HG03378 (cell line): Measurements from ENCODE around the gene SH3BP5.

Experiments
- ATAC-seq: cut with Tn5 transposase; IDR thresholded peaks from one replicate; pipeline ENCODE4 v1.9.1; 2021; ENCODE audit warnings: mild to moderate bottlenecking, moderate library complexity; ENCODE audit not compliant: unreplicated experiment

The SH3BP5 gene

DNA sequence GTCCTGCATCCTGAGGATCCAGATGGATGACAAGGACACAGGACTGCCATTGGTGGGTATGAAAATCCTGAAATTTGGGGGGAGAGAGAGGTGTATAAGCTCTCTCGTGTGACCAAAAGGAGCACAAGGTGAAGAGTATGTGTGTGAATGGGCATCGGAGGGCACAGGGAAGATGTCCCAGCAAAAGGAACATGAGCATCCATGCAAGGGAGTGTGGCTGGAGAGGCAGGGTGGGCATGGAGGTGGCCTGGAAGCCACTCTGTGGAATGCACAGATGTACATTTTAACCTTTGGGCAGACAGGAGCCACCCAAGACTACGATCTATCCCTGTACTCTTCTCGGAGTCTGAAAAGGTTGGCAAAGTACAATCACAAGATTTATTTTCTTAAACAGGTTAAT, 71.9 kb downstream of the SH3BP5 start:
- ATAC-seq = no peak

GRCh38 chr3:15258720-15259119, 73.7 kb downstream of the SH3BP5 start:
- ATAC-seq = no peak

DNA sequence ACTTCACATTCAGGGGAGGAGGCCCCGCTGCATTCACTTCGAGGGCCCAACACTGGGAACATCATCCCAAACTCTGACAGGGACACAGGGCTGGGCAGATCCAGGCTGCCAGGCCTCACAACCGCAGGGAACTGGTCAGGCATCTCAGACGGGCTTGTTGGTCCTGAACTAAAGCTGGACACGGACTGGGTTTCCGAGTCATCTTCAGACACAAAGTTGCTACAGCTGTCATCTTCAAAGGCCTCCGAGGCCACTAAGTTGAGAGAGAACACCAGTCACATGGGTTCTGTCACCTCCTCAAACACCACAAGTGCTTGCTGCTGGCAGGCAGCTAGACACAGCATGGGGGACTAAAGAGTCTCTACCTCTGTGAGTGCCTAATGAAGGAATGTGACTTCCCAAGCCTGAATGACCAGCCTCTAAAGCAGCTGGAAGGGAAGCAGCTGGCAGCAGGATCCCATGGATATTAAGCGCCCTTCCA, 75.5 kb downstream of the SH3BP5 start:
- no peak for ATAC-seq

- no peak for ATAC-seq
Measured at GRCh38 chr3:15255215-15255614, 77.2 kb downstream of the SH3BP5 start.

GRCh38 chr3:15253023-15253697, 79.2 kb downstream of the SH3BP5 start:
- ATAC-seq = no peak

DNA sequence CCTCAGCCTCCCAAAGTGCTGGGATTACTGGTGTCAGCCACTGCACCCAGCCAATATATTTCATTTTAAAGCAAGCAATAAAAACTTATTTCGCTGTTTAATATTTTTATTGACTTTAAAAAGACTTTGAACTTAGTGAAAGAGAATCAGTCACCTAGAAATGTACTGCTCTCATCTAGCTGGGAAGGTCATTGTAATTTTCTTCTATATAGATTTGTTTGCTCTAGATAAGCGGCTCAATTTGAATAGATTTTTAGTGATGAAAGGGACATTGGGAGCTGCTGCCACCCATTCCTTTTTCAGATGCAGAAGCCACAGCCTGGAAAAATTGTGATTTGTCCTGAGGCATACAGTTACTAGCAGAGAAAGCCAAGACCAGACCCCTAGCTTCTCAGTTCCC, 86.2 kb downstream of the SH3BP5 start:
- no peak for ATAC-seq

GRCh38 chr3:15243822-15244482, 88.4 kb downstream of the SH3BP5 start:
- ATAC-seq = no peak

- ATAC-seq = no peak
Measured at GRCh38 chr3:15241341-15241740, 91.0 kb downstream of the SH3BP5 start.

GRCh38 chr3:15229262-15229661, 103.1 kb downstream of the SH3BP5 start:
- ATAC-seq = no peak

- no peak for ATAC-seq
Measured at GRCh38 chr3:15228147-15228546, 104.2 kb downstream of the SH3BP5 start.

- no peak for ATAC-seq
Measured at GRCh38 chr3:15223685-15224572, 108.5 kb downstream of the SH3BP5 start.

- no peak for ATAC-seq
Measured at GRCh38 chr3:15221574-15222217, 110.7 kb downstream of the SH3BP5 start.

- ATAC-seq = no peak
Measured at GRCh38 chr3:15220661-15221060, 111.7 kb downstream of the SH3BP5 start.

GRCh38 chr3:15220056-15220455, 112.3 kb downstream of the SH3BP5 start:
- ATAC-seq = no peak

DNA sequence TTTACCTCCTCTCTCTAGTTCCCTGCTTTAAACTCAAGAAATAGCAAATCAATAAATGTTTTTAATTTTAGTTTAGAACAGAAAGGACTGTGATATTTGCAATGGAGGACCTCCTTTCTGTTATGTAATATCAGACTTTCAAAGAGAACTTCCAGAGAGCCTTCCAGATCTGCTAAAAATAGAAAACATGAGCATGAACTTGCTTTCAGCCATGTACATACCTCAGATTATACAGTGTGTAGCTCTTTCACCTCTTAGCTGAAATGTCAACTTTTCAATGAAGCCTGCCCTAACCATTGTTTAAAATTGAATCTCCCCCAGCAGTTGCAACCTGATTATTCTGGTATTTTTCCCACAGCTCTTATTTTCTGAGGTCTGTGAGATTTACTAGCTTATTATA, 113.7 kb downstream of the SH3BP5 start:
- no peak for ATAC-seq

DNA sequence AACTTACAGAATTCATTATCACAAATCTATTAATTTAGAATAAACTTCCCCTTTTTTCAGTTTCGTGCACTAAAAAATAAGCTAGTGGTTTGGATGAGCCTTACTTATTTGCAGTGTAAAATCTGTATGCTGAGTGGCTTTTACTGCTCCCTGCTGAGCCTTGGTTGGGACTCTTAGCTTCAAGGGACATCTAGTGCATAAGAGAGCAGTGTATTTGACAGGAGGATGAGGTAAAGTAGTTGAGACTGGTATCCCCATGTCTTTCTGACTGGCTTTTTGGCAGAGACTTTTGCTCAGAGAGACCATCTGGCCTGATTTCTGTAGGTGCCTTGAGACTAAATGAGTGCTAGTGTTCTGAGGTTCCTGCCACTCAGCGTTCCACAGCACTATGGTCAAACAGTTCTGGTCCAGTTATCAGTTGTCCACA, 114.5 kb downstream of the SH3BP5 start:
- ATAC-seq = no peak

DNA sequence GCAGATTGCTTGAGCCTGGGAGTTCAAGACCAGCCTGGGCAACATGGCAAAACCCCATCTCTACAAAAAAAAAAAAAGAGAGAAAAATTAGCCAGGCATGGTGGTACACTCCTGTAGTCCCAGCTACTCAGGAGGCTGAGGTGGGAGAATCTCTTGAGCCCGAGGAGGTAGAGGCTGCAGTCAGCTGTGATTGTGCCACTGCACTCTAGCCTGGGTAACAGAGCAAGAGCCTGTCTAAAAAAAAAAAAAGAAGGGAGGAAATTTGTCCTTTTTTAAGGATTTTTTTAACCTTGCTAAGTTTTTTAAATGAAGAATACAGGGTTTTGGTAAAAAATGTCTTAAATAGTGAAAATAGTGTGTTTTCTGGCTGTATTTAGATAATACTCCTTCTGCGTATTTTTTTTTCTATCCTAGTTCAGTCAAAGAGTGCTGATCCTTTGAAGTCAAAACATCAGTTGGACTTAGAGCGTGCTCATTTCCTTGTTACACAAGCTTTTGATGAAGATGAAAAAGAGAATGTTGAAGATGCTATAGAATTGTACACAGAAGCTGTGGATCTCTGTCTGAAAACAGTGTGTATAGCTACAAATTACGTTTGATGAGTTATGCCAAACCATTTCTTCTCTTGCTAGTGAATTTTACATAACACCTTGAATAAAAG, 115.2 kb downstream of the SH3BP5 start:
- no peak for ATAC-seq

GRCh38 chr3:15216501-15216900, 115.9 kb downstream of the SH3BP5 start:
- ATAC-seq = no peak

- no peak for ATAC-seq
Measured at GRCh38 chr3:15215996-15216395, 116.4 kb downstream of the SH3BP5 start.

DNA sequence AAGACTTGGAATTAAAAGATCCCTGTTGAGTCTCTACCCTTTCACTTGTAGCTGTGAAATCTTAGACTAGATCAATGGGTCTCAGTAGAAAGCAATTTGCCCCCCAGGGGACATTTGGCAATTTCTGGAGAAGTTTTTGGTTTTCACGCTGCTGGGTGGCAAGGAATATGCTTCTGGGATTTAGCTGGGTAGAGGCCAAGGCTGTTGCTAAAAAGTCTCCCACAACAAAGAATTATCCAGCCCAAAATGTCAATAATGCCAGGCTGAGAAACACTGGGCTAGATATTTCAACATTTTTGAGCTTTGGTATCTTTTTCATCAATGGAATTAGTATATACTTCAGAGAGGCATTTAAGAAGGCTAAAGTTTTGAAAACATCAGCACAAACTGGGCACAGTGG, 117.6 kb downstream of the SH3BP5 start:
- no peak for ATAC-seq

DNA sequence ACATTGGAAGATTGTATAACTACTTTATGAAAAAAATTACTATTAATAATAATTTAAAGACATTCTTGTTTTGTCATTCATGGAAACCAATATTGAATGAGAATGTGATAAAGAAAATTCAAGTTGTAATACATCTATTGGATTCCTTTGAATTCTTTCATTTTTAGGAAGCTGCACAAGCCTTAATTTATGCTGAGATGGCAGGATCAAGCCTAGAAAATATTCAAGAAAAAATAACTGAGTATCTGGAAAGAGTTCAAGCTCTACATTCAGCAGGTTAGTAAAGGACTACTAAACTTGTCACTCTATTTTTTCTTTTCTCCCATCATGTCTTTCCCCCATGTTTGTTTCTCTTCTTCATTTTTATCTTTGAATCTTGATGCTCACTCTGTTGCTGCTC, 120.4 kb downstream of the SH3BP5 start:
- no peak for ATAC-seq
